HUES6 (cell line): ENCODE results near the gene SHISA5.

Experiments used
- H3K27ac ChIP-seq: 2 replicates; pipeline ENCODE4 v1.7.0; 2013; ENCODE audit warnings: low read depth, mild to moderate bottlenecking, low read length, inconsistent platforms
- H3K27me3 ChIP-seq: 2 replicates; pipeline ENCODE4 v1.6.1; 2013; ENCODE audit warnings: low read length; ENCODE audit not compliant: control insufficient read depth, insufficient read depth
- H3K36me3 ChIP-seq: 2 replicates; pipeline ENCODE4 v1.6.1; 2013; ENCODE audit warnings: low read length; ENCODE audit not compliant: control insufficient read depth, insufficient read depth
- H3K4me1 ChIP-seq: 2 replicates; pipeline ENCODE4 v1.6.1; 2013; ENCODE audit warnings: low read length; ENCODE audit not compliant: control insufficient read depth, insufficient read depth
- H3K4me3 ChIP-seq: 2 replicates; pipeline ENCODE4 v1.5.1; 2013; ENCODE audit warnings: low read depth, low read length
- H3K9ac ChIP-seq: one replicate; pipeline ENCODE4 v1.6.1; 2013; ENCODE audit warnings: mild to moderate bottlenecking, low read length
- H3K9me3 ChIP-seq: 2 replicates; pipeline ENCODE4 v1.6.1; 2013; ENCODE audit warnings: low read depth, low read length; ENCODE audit not compliant: control insufficient read depth, insufficient read depth

The SHISA5 gene

DNA sequence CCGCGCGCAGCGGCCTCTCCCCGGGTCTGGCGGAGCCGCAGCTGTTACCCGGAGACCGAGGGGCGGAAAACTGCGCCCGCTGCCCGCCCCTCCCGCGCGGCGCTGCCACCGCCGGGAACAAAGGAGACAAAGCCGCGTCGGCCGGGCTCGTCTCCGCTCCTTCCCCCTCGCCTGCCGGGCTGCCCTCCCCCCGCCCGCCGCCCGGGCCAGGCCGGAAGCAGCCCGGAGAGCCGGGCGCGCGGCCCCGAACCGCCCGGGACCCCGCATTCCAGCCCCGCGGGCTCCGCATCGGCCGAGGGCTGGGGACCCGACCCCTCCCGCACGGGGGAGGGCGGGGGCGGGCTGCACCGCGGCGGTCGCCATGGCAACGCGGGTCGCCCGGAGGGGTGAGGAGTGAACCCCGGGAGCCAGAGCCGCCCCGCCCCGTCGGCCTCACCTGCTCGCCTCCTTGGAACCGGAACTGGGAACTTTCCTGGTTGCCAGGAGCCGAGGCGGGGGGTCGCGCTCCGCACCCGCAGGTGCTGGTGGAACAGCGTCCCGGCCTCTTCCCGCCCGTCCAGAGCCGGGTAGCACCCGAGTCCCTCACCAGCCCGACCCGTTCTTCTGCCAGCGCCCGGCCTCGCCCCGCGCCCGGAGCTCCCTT is 74.5 kb downstream of the SHISA5 start:
- Histone ChIP-seq H3K4me3 (peak overlapping the region; percentile 94), H3K36me3 (peaks cover 37% of the 10 kb centered on the region), H3K27ac (peak overlapping the region; percentile 62), H3K9me3 (no peaks in the 10 kb centered on the region), H3K27me3 (no peaks in the 10 kb centered on the region), H3K9ac (peak overlapping the region; percentile 88), H3K4me1 (peaks cover 51% of the 10 kb centered on the region)

DNA sequence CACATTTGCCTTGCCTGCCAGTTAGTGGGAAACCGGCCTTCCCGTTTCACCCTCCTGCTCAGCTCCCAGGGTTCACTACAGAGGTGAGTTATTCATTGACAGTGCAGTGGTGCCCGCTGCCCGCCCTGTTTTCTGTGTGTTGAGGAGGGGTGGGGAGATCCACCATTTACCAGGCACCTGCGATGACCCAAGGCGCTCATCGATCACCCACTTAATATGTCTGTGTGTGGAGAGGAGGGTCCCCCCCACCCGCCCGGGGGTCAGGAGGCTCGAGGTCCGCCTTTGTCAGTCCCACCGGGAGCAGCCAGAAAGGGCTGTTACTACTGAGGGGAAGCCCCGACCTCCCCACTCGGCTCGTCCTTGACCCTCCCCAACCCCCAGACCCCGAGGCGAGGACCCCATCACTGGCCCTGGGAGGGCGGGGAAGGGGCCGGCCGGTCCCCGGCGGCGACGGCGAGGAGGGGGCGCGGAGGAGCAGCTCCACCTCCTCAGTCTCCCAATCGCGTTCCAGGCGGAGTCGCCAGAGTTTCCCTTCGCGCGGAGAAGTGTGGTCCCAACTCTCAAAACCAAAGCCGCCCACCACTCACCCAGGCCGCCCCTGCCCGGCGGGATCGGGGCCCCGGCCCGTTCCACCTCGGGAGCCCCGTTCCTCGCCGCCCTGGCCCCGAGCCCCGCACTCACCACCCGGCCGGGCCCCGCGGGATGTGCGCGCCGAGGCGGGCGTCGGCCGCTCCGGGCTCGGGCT is 75.2 kb downstream of the SHISA5 start:
- Histone ChIP-seq H3K36me3 (peaks cover 37% of the 10 kb centered on the region), H3K4me1 (peaks cover 51% of the 10 kb centered on the region), H3K4me3 (peak overlapping the region; percentile 94), H3K9ac (peak overlapping the region; percentile 88), H3K9me3 (no peaks in the 10 kb centered on the region), H3K27me3 (no peaks in the 10 kb centered on the region), H3K27ac (peak overlapping the region; percentile 50; the same call in 1 of the 2 replicates)

DNA sequence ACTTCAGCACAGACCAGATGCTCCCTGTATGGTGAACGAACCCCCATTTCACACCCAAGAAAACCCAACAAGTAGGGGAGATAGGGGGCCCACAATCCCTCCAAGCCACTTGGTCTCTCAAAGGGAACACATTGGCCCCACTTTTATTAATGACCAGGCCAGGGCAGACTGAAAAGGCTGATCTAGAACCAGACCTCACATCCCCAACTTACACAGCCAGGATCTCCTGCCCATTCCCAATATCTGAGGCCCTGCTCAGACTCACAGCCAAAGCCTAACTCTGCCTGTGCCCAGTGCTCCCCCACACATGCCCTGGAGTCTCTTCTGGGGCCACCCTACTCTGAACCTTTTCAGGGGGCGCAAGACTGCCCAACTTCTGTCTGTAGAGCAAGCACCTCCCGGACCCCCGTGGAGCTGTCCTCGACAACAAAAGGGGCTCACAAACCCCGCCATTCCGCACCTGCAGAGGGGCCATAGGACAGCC is 75.8 kb downstream of the SHISA5 start:
- no peaks in the 10 kb centered on the region for H3K9me3 ChIP-seq
- no peaks in the 10 kb centered on the region for H3K27me3 ChIP-seq
- peak overlapping the region; percentile 88 for H3K9ac ChIP-seq
- no peak overlapping the region for H3K27ac ChIP-seq
- peaks cover 37% of the 10 kb centered on the region for H3K36me3 ChIP-seq
- H3K4me1 ChIP-seq: peaks cover 50% of the 10 kb centered on the region
- H3K4me3 ChIP-seq: peak overlapping the region; percentile 94

DNA sequence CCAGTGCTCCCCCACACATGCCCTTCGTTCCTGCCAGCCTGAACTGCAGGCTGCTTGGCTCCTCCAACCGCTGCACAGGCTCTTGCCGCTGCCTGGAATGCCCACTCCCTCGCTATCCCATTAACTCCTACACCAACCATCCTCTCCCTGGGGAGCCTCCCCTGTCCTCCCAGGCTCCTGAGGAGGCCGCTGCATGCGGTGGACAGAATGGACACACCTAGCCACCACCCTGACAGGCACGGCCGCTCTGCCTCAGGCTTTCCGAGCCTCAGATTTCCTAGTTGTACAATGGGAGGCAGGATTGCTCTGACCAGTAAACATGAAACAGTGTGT is 76.4 kb downstream of the SHISA5 start:
- H3K4me1 ChIP-seq: peaks cover 44% of the 10 kb centered on the region
- peak overlapping the region; percentile 94 for H3K4me3 ChIP-seq
- H3K27me3 ChIP-seq: no peaks in the 10 kb centered on the region
- H3K27ac ChIP-seq: no peak overlapping the region
- no peaks in the 10 kb centered on the region for H3K9me3 ChIP-seq
- H3K36me3 ChIP-seq: peaks cover 38% of the 10 kb centered on the region
- peak overlapping the region; percentile 88 for H3K9ac ChIP-seq

DNA sequence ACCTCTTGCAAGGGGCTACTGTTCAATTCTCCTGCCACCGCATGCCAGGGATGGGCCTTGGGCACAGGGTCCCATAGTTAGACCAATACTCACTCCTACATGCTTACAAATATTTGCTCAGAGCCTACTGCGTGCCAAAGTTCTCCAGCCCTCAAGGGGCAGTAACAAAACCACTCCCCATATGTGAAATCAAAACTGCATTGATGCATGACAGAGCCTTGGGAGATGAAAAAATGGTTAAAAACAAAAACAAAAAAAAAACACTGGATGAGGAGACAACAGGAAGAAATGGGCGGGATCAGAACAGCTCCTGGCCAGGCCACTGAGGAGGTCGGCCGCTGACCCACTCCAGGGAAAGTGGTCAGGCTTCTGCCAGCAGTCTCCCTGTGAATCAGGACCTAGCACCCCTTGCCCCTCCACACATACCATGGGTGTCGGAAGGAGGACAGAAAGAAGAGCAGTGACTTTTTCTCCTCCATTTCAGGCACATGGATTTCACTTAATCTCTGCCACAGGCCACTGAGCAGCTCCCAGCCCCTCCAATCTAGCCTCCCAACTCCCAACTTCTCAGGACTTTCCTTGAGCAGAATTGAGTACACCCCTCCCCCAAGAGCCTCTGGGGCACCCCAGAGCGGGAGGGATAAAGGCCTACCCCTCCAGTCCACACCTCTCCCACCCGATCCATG is 76.9 kb downstream of the SHISA5 start:
- no peaks in the 10 kb centered on the region for H3K27me3 ChIP-seq
- H3K4me1 ChIP-seq: peaks cover 40% of the 10 kb centered on the region
- no peak overlapping the region for H3K9ac ChIP-seq
- H3K36me3 ChIP-seq: peaks cover 36% of the 10 kb centered on the region
- H3K4me3 ChIP-seq: 0 out of 2 replicates have a peak overlapping the region, but pooled peaks have one; percentile 94
- H3K9me3 ChIP-seq: no peaks in the 10 kb centered on the region
- H3K27ac ChIP-seq: no peak overlapping the region

DNA sequence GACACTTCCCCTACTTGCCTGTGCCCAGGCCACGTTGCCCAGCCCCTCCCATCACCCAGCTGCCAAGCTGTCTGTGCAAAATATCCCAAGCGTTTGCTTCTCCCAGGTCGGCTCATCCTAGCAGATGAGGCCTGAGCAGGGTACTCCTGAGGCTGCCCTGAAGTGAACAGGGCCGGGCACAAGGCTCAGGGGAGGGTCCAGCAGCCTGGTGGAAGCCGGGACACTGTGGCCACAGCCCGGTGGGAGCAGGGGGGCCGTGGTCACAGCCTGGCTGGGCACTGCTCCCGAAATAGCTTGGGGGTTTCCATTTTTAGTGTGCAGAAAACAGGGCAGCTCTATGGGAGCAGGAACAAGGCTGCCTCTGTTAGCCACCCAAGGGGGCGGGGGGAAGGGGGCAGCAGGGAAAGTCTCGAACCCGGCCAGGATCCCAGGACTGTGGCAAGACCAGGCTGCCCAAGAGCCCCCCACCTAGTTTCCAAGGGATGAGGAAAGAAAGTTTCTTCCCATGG is 77.5 kb downstream of the SHISA5 start:
- Histone ChIP-seq H3K4me1 (peaks cover 40% of the 10 kb centered on the region), H3K36me3 (peaks cover 36% of the 10 kb centered on the region), H3K9me3 (no peaks in the 10 kb centered on the region), H3K27me3 (no peaks in the 10 kb centered on the region), H3K9ac (no peak overlapping the region), H3K4me3 (no peak overlapping the region), H3K27ac (no peak overlapping the region)

DNA sequence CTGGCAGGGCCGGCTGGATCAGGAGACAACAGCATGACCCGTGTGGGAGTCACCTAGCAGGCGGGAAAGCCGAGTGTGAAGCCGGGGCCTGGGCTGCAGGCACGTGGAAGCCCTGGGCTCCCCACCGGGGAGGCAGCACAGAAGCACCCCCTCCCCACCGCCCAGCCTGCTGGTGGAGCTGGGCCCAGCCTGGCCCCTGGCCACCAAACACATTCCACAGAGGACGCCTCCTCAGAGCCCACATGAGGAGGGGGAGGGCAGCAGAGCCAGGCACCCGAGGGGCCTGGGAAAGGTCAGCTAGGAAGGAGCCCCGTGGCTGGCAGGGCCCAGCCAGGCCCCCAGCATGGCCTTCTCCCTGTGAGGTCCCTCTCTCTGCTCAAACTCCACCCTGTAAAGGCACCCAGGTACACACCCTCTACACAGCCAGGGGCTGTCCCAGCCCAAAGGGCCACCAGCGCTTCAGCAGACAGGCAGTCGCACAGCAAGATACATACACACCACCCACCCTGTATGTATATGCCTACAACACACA is 78.6 kb downstream of the SHISA5 start:
- Histone ChIP-seq H3K4me3 (no peak overlapping the region), H3K9me3 (no peaks in the 10 kb centered on the region), H3K36me3 (peaks cover 47% of the 10 kb centered on the region), H3K27ac (peak overlapping the region; percentile 36; the same call in 1 of the 2 replicates), H3K4me1 (peaks cover 31% of the 10 kb centered on the region), H3K9ac (peak overlapping the region; percentile 5), H3K27me3 (no peaks in the 10 kb centered on the region)

DNA sequence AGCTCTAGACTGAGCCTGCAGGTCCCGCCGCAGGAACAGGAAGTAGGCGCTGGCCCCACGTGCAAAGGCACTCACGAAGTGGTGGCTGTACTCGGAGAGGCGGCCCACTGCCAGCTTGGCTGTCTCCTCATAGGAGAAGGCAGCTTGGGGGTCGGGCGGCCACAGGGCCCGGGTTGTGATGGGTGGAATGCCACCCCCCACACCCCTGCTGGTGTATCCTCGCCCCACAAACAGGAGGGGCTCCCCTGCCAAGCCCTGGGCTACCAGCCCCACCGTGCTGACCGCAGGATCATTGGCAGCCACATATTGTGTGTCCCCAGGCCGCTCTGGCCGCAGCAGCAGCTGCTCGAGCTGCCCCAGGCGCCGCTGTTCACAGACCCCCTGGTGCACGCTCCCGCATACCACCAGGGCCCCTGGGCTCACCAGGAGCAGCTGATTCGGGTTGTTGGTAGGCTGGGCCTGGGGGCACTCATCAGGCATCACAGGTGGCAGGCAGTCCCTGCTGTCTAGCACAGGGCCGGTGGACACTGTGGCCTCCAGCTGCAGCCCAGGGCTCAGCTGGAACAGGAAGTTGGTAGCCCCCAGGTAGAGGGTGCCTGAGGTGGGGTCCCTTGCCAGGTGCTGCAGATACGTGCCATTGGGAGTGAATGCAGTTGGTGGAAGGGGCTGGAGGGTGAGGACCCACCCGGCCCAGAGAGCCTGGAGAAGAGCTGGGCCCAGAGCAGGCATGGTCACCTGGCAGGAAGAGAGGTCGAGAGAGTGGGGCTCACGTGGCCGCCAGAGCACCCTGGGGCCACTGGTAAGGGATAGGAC is 79.9 kb downstream of the SHISA5 start:
- H3K9me3 ChIP-seq: no peaks in the 10 kb centered on the region
- H3K4me3 ChIP-seq: no peak overlapping the region
- no peak overlapping the region for H3K9ac ChIP-seq
- no peak overlapping the region; the same call in 1 of the 2 replicates for H3K27ac ChIP-seq
- peaks cover 28% of the 10 kb centered on the region for H3K4me1 ChIP-seq
- H3K27me3 ChIP-seq: no peaks in the 10 kb centered on the region
- H3K36me3 ChIP-seq: peaks cover 60% of the 10 kb centered on the region

DNA sequence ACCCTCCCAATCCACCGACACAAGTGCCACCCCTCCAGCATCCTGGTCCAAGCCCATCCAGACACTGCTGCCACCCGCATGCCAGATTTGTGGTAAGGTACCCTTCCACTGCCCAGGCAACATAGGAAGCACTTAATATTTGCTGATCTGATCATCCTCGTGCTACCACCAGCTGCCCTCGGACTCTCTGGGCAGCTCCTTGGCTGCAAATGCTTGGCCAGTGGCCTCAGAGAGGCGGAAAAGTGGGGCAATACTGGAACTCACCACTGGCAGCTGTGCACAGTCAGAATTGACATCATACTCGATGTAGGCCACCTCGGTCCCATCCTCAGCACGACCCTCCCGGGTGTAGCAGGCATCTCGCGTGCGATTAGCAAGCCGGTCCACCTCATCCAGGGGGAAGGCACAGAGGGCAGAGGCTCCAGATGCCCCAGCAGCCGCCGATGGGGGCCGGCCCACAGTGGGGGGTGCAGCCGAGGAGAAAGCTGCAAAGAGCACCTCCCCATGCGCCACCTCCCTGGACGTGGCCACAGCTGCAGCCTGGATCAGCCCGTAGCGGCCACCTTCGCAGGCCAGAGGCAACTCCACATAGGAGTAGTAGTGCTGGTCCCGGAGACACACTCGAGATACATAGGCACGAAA is 80.6 kb downstream of the SHISA5 start:
- H3K36me3 ChIP-seq: peaks cover 67% of the 10 kb centered on the region
- no peak overlapping the region for H3K27ac ChIP-seq
- no peaks in the 10 kb centered on the region for H3K9me3 ChIP-seq
- H3K4me3 ChIP-seq: no peak overlapping the region
- H3K4me1 ChIP-seq: peaks cover 28% of the 10 kb centered on the region
- H3K27me3 ChIP-seq: no peaks in the 10 kb centered on the region
- H3K9ac ChIP-seq: no peak overlapping the region

DNA sequence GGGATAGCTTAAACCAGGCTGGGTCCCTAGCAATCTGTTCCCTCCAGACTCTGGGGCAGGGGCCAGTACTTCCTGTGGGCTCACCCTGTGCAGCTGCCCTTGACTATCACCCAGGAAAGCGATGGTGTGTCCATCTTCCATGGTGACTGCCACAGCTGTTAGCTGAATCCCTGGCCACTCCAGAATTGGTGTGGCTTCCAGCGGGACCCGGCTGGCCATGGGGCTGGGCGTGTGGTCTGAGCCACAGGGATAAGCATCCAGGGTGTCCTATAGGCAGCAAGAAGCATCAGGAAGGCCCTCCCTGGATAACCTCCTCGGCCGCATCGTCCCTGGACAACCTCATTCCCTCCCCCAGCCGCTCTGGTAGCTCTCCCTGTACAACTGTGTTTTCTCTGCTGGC is 81.3 kb downstream of the SHISA5 start:
- Histone ChIP-seq H3K27ac (no peak overlapping the region), H3K9ac (no peak overlapping the region), H3K4me3 (no peak overlapping the region), H3K4me1 (peaks cover 22% of the 10 kb centered on the region), H3K36me3 (peaks cover 74% of the 10 kb centered on the region), H3K27me3 (no peaks in the 10 kb centered on the region), H3K9me3 (no peaks in the 10 kb centered on the region)
